GM21528 (cell line): ENCODE measurements around the gene PRKAG3.

Experiments
- ATAC-seq: cut with Tn5 transposase; IDR thresholded peaks from one replicate; pipeline ENCODE4 v1.9.1; 2021; ENCODE audit warnings: mild to moderate bottlenecking, moderate library complexity; ENCODE audit not compliant: unreplicated experiment, low FRiP score

PRKAG3 gene

DNA sequence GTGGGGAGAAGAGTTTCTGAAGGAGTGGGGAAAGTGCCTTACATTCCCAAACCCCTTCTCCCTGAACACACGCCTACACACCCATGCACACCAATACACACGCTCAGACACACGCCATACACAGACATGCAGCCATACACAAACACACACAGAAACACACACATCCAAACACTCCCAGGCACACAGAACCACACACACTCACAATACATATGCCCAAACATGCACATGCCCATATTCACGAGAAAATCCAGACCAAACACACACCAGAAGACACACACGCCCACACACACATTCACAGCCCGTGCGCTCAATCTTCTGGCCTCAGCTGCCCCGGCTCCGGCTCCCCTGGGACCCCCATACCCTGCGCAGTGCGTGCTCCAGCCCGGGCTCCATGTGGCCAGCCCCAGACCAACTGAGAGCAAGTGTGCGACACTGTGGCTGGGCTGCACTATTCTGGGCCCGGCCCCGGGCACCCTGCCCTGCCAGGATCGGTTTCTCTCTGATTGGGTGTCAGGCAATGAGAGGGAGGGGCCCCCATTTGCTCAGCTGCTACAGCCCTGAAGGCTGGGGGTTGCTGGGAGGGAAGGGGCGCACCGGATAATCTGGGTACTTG lies at the start of gene PRKAG3:
Gene PRKAG3, minus strand, starts transcription at position 426 of the 613 bp plus-strand sequence.
- ATAC-seq, result no peak

DNA sequence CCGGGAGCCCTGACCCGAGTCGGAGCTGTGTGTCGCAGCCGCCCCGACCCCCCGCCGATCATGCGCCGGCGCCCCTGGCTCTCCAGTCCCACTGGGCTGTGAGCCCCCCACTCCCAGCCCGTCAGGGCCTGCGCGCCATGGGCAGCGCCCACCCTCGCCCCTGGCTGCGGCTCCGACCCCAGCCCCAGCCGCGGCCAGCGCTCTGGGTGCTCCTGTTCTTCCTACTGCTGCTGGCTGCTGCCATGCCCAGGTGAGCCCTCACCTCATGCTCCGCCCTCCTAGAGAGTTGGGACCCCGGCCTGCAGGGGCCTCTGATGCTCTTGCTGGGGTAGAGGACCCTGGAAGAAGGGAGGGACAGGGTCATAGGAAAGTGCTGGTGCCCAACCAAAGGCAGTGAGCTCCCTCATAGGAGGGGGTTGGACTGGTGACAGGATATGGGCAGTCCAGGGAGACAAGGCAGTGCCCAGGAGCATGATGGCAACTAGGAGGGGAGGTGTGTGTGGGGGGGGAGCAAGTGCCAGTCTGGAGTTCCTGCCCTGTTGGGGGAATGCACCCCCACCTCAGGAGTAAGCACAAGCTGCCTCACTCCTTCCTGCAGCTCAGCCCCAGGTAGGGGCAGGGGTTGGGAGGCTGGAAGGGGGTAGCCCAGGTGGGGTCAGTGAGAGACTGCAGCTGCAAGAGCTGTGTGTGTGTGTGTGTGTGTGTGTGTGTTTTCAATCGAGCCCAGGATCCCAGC lies 49.4 kb upstream of the PRKAG3 start:
- ATAC-seq, result no peak

DNA sequence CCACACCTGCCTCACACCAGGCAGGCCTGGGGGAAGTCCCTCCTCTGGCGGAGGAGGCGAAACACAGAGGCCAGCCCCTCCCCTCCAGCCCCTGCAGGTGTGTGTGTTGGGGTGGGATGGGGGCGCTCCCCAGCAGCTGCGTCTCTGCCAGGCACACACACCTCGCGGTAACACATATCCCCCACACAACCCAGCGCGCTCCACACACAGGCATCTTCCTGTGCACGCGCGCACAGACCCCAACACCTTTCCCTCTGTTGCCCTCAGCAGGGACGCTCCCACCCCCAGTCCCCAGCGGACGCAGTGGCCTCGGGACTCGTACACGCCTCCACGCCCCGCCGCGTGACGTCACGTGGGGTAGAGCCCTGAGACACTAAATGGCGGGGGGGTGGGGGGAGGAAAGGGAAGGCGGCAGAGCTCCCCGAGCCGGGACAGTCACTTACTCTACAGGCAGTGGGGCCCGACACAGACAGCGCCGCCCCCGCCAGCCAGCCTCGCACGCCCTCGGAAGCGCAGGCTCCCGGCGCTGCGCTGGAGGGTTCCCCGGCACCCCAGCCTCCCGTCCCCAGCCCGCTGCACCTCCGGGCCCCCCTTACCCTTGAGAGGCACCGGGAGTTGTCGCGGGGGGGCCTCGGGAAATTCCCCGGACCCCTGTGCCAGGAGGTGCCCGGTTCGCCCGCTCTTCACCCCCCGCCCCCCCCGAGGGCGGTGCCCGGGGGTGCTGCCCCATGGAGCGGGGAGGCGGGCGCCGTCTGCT lies 48.7 kb upstream of the PRKAG3 start, which contains the start of gene WNT10A:
Gene WNT10A, plus strand, starts transcription at position 751 of the 757 bp plus-strand sequence. CDS start 144 bp downstream, outside the sequence.
- ATAC-seq, result peak; percentile 60

DNA sequence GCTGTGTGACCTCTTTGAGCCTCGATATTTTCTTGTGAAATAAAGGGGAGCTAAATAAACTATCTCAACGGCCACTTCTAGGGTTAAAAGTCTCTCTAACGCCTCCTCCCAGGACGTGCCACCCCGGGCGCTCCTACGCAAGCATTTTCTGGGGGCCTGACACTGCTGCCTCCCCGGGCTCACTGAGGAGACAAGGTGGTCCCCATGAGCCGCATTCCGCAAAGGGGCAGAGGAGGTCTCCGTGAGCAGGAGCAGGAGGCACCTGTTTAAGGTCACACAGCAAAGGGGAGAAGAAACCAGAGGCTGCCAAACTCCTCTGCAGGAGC lies 48.1 kb upstream of the PRKAG3 start:
- no peak for ATAC-seq

DNA sequence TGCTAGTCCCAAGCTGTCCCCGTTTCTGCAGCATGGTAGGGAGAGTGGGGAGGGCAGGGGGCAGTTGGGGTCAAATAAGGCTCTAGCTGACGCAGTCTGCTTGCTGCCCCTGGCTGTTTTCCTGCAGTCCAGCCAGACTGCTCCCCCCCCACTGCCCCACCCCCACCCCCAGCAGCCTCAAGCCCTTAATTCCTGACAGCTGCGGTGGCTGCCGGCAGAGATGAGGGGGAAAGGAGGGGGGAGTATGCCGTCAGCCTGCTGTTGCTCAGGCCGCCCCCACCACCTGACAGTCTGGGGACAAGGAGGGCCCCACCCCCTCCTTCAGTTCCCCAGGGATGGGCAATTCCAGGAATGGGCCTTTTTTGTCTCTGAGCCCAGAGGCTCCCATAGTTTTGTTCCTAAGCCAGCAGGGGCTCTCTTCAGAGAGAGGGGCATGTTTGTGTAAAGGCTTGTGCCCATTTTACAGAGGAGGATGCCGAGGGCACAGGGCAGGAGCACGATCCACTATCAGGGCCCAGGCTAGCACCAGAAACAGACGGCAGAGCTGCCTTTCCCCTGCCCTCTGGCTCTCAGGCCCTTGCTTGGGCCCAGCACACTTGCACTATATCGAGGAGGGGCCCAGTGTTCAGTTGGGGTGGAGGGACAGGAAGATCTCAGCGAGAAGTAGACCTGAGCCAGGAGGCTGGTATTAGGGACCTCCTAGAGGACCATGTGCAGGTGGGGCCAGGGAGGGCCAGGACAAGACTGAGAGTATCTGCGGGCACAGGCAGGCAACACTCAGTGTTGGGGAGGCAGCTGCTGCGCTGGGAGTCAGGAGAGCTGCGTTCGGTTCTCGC lies 47.5 kb upstream of the PRKAG3 start:
- ATAC-seq, result no peak

DNA sequence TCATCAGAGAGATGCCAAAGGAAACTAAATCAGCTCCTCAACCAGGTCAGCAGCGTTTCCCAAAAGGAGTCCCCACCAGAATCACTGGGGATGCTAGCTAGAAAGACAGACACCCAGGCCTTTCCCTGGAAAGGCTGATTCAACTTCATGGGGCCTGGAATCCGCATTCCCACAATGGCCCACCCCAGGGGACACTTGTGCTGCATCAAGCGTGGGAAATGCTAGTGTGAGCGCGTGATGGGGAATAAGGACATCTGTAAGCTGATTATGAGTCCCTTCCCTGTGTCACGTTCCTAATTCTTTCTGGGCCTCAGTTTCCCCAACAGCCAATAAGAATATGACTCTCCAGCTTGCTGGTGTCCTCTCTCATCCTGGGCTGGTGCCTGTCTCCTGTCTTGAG lies 46.9 kb upstream of the PRKAG3 start:
- no peak for ATAC-seq

DNA sequence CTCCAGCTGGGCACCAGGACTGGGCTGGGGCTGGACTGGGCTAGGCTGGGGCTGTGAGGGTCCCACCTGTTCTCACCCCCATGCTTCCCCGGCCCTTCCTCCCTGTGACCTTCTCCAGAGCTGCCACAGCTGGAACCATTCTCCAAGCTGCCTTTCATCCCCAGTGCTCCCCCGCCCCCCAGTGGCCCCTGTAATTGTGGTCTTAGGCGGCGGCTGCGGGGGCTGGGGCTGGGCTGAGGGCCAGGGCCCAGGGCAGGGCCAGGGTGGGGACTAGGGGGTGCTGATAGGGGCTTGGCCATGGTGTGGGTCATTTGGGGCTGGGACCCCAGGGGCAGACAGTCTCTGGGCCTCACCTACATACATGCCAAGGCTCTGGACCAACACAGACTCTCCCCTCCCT lies 46.3 kb upstream of the PRKAG3 start:
- no peak for ATAC-seq

DNA sequence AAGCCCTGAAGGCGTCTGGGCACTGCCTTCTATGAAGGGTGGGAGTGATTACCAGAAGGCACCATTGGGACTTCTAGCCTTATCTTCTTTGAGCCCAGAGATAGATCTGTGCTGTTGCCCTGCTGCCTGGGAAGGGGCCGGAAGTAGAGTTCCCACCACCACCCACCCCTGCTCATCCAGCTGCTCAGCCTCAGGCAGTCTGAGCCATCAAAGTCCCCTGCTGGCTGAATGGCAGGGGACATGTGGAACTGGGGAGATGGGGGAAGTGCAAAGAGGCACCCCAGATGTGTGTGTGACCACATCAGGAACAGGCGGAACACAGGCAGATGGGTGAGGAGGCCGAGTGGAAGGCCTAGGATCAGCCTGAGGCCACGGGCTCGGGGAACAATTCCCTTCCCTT lies 45.7 kb upstream of the PRKAG3 start:
- no peak for ATAC-seq

DNA sequence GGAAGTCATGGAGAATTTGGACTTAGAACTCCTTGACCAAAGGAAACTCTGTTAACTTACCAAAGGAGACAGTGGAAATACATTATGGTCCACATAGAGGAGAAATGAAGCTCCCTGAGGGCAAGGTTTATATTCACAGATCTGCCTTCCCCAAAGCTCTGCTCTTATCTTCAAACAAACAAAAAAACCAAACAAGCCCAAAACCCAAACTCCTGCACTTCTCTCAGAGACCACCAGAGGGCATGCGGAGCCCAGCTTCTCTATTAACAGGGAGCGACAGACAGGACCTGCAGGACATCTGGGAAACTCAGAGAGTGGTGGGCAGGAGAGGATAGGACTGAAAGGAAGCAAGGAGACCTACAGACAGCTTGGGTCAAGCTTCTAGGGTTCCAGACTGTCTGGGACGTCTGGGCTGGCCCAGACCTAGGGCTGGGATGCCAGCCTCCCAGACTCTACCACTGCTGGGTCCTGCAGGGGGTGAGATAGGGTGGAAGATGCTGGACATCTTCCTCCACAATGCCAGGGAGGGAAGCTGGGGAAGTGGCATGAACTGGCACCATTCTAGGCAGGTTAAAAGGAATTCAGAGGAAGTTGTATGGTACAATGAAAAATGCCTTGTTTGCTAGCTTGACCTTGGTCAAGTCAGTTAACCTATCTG lies 45.1 kb upstream of the PRKAG3 start:
- no peak for ATAC-seq

DNA sequence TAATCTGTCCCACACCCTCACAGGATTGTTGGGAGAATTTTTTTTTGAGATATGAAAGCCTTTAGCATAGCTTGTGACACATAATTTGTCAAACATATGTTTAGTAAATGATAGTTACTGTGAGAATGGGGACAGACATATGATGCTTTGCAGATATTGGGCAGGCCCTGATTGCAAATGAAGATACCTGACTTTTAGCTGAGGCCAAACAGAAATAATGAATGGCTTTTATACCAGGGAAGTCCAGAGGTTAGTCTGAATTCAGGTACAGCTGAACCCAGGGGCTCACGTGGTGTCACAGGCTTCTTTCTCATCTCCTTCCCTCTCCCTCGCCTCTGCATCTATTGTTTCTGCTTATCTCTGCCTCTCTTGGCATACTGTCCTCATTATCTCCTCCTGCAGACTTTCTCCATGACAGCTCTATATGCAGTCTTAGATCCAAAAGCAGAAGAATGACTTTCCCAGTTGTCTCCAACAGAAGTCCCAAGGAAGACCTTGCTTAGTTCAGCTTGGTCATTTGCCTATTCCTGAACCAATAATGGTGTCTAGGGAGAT lies 44.2 kb upstream of the PRKAG3 start:
- ATAC-seq, result no peak

DNA sequence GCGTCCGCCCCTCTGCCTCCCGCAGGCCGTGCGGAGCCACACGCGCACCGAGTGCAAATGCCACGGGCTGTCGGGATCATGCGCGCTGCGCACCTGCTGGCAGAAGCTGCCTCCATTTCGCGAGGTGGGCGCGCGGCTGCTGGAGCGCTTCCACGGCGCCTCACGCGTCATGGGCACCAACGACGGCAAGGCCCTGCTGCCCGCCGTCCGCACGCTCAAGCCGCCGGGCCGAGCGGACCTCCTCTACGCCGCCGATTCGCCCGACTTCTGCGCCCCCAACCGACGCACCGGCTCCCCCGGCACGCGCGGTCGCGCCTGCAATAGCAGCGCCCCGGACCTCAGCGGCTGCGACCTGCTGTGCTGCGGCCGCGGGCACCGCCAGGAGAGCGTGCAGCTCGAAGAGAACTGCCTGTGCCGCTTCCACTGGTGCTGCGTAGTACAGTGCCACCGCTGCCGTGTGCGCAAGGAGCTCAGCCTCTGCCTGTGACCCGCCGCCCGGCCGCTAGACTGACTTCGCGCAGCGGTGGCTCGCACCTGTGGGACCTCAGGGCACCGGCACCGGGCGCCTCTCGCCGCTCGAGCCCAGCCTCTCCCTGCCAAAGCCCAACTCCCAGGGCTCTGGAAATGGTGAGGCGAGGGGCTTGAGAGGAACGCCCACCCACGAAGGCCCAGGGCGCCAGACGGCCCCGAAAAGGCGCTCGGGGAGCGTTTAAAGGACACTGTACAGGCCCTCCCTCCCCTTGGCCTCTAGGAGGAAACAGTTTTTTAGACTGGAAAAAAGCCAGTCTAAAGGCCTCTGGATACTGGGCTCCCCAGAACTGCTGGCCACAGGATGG lies 42.0 kb upstream of the PRKAG3 start:
- ATAC-seq, result no peak

DNA sequence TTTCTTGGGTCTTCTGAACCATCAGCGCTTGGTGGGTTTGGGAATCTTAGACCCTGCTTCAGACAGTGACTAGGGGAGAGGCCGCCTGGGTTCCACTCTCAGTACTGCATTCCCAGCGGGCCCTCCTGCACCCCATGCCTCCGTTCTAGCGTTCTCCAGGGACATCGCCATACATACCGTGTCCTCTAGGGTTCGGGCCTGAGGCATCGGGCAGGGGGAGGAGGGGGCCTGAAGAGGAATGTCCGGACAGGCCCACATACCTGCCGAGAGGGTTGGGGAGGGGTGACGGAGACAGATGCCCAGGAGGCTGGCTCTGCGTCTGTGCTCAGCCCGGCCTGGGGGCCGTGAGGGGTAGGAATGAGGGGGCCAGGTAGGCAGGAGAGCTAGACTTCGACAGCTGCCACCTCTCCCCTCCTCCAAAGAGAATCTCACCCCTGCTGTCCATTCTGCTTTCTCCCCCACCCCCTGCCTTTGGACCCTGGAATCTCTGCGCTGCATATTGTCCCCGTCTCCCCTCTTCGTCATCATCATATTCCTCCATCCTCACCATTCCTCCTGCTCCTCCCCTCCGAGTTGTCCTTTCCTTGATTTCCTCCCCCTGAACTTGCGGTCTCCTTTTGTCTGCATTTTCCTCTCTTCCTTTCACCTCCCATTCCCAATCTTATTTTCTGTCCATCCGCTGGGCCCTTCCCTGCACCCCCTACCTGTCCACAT lies 41.2 kb upstream of the PRKAG3 start:
- no peak for ATAC-seq

DNA sequence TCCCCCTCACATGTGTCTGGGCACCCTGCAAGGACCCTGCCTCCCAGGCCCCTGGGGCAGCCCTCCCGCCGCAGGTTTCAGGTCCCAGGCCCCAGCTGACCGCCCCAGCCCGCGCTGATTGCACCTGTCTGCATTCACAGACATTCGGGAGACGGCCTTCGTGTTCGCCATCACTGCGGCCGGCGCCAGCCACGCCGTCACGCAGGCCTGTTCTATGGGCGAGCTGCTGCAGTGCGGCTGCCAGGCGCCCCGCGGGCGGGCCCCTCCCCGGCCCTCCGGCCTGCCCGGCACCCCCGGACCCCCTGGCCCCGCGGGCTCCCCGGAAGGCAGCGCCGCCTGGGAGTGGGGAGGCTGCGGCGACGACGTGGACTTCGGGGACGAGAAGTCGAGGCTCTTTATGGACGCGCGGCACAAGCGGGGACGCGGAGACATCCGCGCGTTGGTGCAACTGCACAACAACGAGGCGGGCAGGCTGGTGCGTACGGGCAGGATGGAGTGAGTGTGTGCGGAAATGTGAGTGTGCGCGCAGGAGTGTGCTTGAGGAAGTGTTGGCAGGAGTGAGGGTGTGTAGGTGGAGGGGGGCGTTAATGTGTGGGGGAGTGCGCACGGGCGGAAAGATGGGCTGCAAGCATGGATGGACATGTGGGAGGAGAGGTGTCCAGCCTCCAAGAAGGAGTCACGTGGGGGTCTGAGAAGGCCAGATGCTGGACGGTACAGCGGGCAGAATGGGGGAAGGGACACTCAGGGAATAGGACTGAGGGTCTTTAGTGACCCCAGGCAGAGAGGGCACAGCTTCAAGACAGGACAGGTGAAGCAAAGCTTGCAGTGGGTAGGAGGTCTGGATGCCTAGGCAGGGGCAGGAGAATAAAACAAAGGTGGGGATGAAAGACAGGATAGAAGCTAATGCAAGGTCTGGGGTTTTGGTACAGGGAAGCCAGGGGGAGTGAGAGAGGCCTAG lies 40.0 kb upstream of the PRKAG3 start:
- ATAC-seq, result no peak

DNA sequence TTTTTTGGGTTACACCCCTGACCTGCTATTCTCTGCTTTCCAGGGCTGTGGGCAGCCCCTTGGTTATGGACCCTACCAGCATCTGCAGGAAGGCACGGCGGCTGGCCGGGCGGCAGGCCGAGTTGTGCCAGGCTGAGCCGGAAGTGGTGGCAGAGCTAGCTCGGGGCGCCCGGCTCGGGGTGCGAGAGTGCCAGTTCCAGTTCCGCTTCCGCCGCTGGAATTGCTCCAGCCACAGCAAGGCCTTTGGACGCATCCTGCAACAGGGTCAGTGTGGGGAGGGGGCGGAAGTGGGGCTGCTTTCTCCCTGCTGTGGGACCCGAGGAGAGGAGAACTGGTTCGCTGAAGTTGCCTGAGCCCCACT lies 39.4 kb upstream of the PRKAG3 start:
- ATAC-seq, result no peak

DNA sequence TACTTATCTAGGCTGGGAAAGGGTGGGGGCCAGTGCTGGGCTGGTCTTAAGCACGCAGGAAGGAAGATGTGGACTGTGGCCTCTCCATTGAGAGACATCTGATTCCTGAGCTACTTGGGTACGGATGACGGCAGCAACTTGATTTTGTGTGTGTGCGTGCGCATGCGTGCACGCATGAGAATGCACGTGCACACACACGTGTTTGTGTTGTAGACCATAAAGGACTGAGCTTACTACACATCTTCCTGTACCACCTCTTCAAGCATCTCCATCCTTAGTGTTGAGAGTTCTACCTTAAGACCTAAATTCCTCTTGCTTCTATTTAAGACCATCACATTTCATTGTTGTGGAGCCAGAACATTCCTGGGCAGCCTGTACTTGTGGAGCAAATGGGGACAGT lies 37.5 kb upstream of the PRKAG3 start:
- ATAC-seq, result no peak

DNA sequence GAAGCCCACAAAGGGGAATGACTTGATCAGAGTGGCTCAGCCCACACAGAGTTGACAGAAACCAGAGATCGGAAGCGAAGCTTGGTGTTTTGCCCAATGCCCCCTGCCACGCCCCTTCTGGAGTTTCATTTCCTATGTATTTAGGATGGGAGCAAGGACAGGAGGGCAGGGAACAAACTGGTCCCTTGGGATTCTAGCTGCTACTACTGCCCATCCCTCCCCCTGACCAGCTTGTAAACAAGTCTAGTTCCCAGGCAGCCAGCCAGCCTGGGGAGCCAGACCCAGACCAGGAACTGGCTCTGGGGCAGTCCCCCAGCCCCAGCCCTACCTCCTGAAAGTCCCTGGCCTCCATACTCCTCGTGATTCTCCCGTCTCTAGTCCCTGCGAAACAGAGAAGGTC lies 36.3 kb upstream of the PRKAG3 start:
- no peak for ATAC-seq

DNA sequence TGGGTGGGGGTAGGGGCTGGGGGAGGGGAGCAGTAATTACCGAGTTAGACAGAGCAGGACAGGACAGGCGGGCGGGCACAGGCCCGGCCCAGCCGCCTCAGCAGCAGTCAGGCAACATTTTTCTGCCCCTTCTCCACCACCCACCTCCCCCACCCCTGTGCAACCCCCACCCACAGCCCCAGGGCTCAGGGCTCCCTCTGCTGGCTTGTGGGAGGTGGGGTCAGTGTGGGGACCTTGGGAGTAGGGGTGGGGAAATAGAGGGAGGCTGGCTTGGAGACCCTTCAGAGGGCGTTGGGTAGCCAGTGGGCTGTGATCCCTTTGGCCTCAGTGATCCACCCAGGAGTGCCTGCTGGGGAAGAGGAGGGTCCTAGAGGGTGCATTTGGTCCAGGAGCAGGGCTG lies 34.4 kb upstream of the PRKAG3 start:
- no peak for ATAC-seq
